ENCODE data around the gene LCMT2.
A peak's percentile ranks its signal among the peaks of the same experiment; 100 is the strongest.
"Not testable (repeated sequence)": the region's sequence is repeated elsewhere in the genome, so short reads cannot be mapped to it uniquely, and the experiment has no call there.

The LCMT2 gene

GRCh38 chr15:43316016-43316970, 14.1 kb downstream of the LCMT2 start:
- DNase-seq (ENCODE audit: low read depth in 2 of 2): no peak

- no peak for DNase-seq (ENCODE audit: low read depth in 2 of 2)
Observed at GRCh38 chr15:43314171-43314570, 16.2 kb downstream of the LCMT2 start.

GRCh38 chr15:43312378-43312777, 18.0 kb downstream of the LCMT2 start:
- DNase-seq (ENCODE audit: low read depth in 2 of 2): no peak

GRCh38 chr15:43302205-43302817, 28.1 kb downstream of the LCMT2 start, which contains the start of gene TGM7:
TGM7 (minus strand) TSS chr15:43302255.
- DNase-seq (ENCODE audit: low read depth in 2 of 2): no peak

GRCh38 chr15:43299884-43300283, 30.5 kb downstream of the LCMT2 start:
- DNase-seq (ENCODE audit: low read depth in 2 of 2): no peak

GRCh38 chr15:43299411-43299810, 31.0 kb downstream of the LCMT2 start:
- no peak for DNase-seq (ENCODE audit: low read depth in 2 of 2)

- no peak for DNase-seq (ENCODE audit: low read depth in 2 of 2)
Observed at GRCh38 chr15:43294091-43294706, 36.2 kb downstream of the LCMT2 start.

- no peak for DNase-seq (ENCODE audit: low read depth in 2 of 2)
Observed at GRCh38 chr15:43293432-43293831, 36.9 kb downstream of the LCMT2 start.

GRCh38 chr15:43292375-43293078, 37.8 kb downstream of the LCMT2 start:
- DNase-seq (ENCODE audit: low read depth in 2 of 2): no peak

- DNase-seq (ENCODE audit: low read depth in 2 of 2): not testable (repeated sequence)
Observed at GRCh38 chr15:43289656-43290055, 40.7 kb downstream of the LCMT2 start.

- no peak for DNase-seq (ENCODE audit: low read depth in 2 of 2)
Observed at GRCh38 chr15:43287254-43287653, 43.1 kb downstream of the LCMT2 start.

GRCh38 chr15:43286074-43286473, 44.3 kb downstream of the LCMT2 start:
- DNase-seq (ENCODE audit: low read depth in 2 of 2): no peak

GRCh38 chr15:43285609-43286037, 44.8 kb downstream of the LCMT2 start:
- DNase-seq (ENCODE audit: low read depth in 2 of 2): peak in 1 of 2 donors; percentile 27

GRCh38 chr15:43283526-43283925, 46.8 kb downstream of the LCMT2 start:
- no peak for DNase-seq (ENCODE audit: low read depth in 2 of 2)

GRCh38 chr15:43281926-43282602, 48.3 kb downstream of the LCMT2 start:
- DNase-seq (ENCODE audit: low read depth in 2 of 2): no peak

- no peak for DNase-seq (ENCODE audit: low read depth in 2 of 2)
Observed at GRCh38 chr15:43280996-43281395, 49.4 kb downstream of the LCMT2 start.

GRCh38 chr15:43279496-43279895, 50.9 kb downstream of the LCMT2 start:
- DNase-seq (ENCODE audit: low read depth in 2 of 2): no peak

GRCh38 chr15:43278869-43279268, 51.5 kb downstream of the LCMT2 start:
- DNase-seq (ENCODE audit: low read depth in 2 of 2): no peak

- DNase-seq (ENCODE audit: low read depth in 2 of 2): no peak
Observed at GRCh38 chr15:43277901-43278300, 52.5 kb downstream of the LCMT2 start.

GRCh38 chr15:43277231-43277823, 53.0 kb downstream of the LCMT2 start:
- DNase-seq (ENCODE audit: low read depth in 2 of 2): no peak

Data from stimulated activated CD8-positive, alpha-beta memory T cell treated with anti-CD3 and anti-CD28 coated beads, Interleukin-7, amount 100 ng/mL, for 4 hours (primary cell).